ENCODE results near the gene HUS1. TPM values are rescaled to one million over a fixed set of nuclear protein-coding genes. Genes with fewer than 3 reads are reported as not detected.

HUS1 gene
- polyA plus RNA-seq, 3 donors = 37.7 to 45.9 (median 38.8) TPM

DNA sequence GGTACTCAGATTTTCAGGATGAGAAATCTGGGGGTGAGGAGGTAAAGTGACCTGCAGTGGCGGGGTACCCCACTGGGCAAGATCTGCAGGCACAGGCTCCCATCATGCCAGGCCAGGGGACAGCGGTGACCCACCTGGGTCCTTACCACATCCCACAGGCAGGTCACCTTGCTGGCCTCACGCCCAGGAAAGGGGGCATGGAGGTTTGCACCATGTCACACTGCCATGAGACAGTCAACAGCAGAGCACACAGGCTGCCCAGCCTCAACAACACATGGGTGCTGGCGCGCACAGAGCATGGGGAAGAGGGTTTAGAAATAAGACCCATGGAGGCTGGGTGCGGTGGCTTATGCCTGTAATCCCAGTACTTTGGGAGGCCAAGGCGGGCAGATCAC lies 32.1 kb downstream of the HUS1 start:
- peaks cover 4 to 8% (median 4%) of the 10 kb centered on the region in 3 donors for H3K27me3 Mint-ChIP-seq (ENCODE audit: low read depth in 3 of 3)
- WGBS (ENCODE audit: insufficient coverage) = 100% methylated on average over 4 of the region's 7 CpGs
- peak overlapping the region in 1 of 7 donors; percentile 14 for H3K27ac Mint-ChIP-seq
- H3K27me3 ChIP-seq (ENCODE audit: control insufficient read depth in 2 of 2, insufficient read depth in 2 of 2, low read length in 2 of 2) = no peaks in the 10 kb centered on the region
- no peaks in the 10 kb centered on the region for H3K9me3 ChIP-seq (replicated peaks in 1 of 2; ENCODE audit: control insufficient read depth in 1 of 2, insufficient read depth in 1 of 2, low read length in 2 of 2)
- H3K79me2 ChIP-seq (ENCODE audit: insufficient read depth, low read length) = no peaks in the 10 kb centered on the region
- no peak for DNase-seq
- intact Hi-C loops (cut with micrococcal nuclease) = no loop called here
- H3K9me3 Mint-ChIP-seq = no peaks in the 10 kb centered on the region
- H3K36me3 ChIP-seq (replicated peaks in 1 of 2; ENCODE audit: control insufficient read depth in 1 of 2, insufficient read depth in 2 of 2, low read length in 2 of 2) = no peaks in the 10 kb centered on the region
- H3K36me3 Mint-ChIP-seq = no peaks in the 10 kb centered on the region
- no peak overlapping the region for H3K4me3 ChIP-seq (replicated peaks in 1 of 3; ENCODE audit: low read depth in 2 of 3, low read length in 3 of 3)
- no peak overlapping the region for H3K4me3 Mint-ChIP-seq
- no peak overlapping the region for H3K4me2 ChIP-seq (replicated peaks; ENCODE audit: extremely low read depth, low read length, poor library complexity, severe bottlenecking)
- H2AFZ ChIP-seq (ENCODE audit: insufficient read depth, low read depth, low read length, poor library complexity, severe bottlenecking) = no peak overlapping the region
- no peaks in the 10 kb centered on the region for H3K4me1 Mint-ChIP-seq
- no peak overlapping the region for H3K9ac ChIP-seq (ENCODE audit: insufficient read depth, low read length, poor library complexity, severe bottlenecking)
- H4K20me1 ChIP-seq (ENCODE audit: insufficient read depth, low read length) = no peaks in the 10 kb centered on the region
- no peaks in the 10 kb centered on the region for H3K4me1 ChIP-seq (ENCODE audit: control insufficient read depth in 1 of 2, insufficient read depth in 2 of 2, low read length in 2 of 2)
- no peak overlapping the region for H3K27ac ChIP-seq (ENCODE audit: low read depth in 1 of 2, low read length in 2 of 2)
- TF ChIP-seq, protein P1, sequence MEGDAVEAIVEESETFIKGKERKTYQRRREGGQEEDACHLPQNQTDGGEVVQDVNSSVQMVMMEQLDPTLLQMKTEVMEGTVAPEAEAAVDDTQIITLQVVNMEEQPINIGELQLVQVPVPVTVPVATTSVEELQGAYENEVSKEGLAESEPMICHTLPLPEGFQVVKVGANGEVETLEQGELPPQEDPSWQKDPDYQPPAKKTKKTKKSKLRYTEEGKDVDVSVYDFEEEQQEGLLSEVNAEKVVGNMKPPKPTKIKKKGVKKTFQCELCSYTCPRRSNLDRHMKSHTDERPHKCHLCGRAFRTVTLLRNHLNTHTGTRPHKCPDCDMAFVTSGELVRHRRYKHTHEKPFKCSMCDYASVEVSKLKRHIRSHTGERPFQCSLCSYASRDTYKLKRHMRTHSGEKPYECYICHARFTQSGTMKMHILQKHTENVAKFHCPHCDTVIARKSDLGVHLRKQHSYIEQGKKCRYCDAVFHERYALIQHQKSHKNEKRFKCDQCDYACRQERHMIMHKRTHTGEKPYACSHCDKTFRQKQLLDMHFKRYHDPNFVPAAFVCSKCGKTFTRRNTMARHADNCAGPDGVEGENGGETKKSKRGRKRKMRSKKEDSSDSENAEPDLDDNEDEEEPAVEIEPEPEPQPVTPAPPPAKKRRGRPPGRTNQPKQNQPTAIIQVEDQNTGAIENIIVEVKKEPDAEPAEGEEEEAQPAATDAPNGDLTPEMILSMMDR (IDR thresholded peaks at IDR 0.05) = no peak

DNA sequence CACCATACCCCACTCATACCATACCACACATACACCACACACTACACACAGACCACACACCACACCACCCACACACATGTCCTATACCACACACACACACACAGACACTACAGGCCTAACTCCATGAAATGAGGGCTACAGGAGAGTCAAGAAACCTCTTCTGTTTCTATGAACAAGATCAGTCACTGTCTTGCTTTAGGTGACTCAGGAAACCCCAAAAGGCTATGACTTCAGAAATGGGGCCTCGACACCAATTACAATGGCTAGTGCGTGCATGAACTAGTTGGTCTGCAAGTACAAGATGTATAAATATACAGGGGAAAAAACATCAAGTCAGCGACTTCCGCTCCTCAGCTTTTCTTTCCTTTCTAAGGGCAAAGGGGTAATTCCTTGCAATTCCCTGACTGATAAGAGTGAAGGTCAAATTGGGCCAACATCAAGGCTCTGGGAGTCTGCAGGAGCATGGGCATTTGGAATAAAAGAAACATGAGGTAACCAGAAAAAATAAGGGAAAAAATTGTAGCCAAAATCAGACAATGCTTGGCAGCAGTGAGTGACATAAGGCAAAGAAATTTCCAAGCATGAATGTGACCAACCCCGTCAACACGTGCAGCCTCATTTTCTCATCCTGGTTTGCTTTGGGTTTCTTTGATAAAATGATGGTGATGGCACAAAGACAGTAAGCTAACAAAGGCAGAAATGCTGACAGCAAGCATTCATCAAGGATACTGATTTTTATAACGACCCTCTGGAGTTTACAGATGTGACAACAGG lies 32.6 kb downstream of the HUS1 start:
- Mint-ChIP-seq H3K27me3 (ENCODE audit: low read depth in 3 of 3) (peaks cover 4 to 7% (median 4%) of the 10 kb centered on the region in 3 donors), H3K4me1 (peaks cover 4% of the 10 kb centered on the region), H3K27ac (no peak overlapping the region), H3K4me3 (no peak overlapping the region), H3K36me3 (no peaks in the 10 kb centered on the region), H3K9me3 (no peaks in the 10 kb centered on the region)
- no peaks in the 10 kb centered on the region for H3K79me2 ChIP-seq (ENCODE audit: insufficient read depth, low read length)
- 95% methylated on average over 4 of the region's 7 CpGs for WGBS (ENCODE audit: insufficient coverage)
- DNase-seq = no peak
- no peaks in the 10 kb centered on the region for H3K27me3 ChIP-seq (ENCODE audit: control insufficient read depth in 2 of 2, insufficient read depth in 2 of 2, low read length in 2 of 2)
- TF ChIP-seq, protein P1 (IDR thresholded peaks at IDR 0.05) = no peak
- no peak overlapping the region for H3K27ac ChIP-seq (ENCODE audit: low read depth in 1 of 2, low read length in 2 of 2)
- H4K20me1 ChIP-seq (ENCODE audit: insufficient read depth, low read length) = no peaks in the 10 kb centered on the region
- H3K4me1 ChIP-seq (ENCODE audit: control insufficient read depth in 1 of 2, insufficient read depth in 2 of 2, low read length in 2 of 2) = peaks cover 4% of the 10 kb centered on the region in 2 donors
- intact Hi-C loops (cut with micrococcal nuclease) = no loop called here
- H3K9me3 ChIP-seq (replicated peaks in 1 of 2; ENCODE audit: control insufficient read depth in 1 of 2, insufficient read depth in 1 of 2, low read length in 2 of 2) = no peaks in the 10 kb centered on the region
- no peak overlapping the region for H2AFZ ChIP-seq (ENCODE audit: insufficient read depth, low read depth, low read length, poor library complexity, severe bottlenecking)
- H3K4me2 ChIP-seq (replicated peaks; ENCODE audit: extremely low read depth, low read length, poor library complexity, severe bottlenecking) = no peak overlapping the region
- H3K36me3 ChIP-seq (replicated peaks in 1 of 2; ENCODE audit: control insufficient read depth in 1 of 2, insufficient read depth in 2 of 2, low read length in 2 of 2) = no peaks in the 10 kb centered on the region
- H3K4me3 ChIP-seq (replicated peaks in 1 of 3; ENCODE audit: low read depth in 2 of 3, low read length in 3 of 3) = no peak overlapping the region
- H3K9ac ChIP-seq (ENCODE audit: insufficient read depth, low read length, poor library complexity, severe bottlenecking) = no peak overlapping the region

Measured in CD14-positive monocyte (primary cell).